HG03442 (cell line): ENCODE data around the gene TNS4.

Experiments used
- ATAC-seq: cut with Tn5 transposase; IDR thresholded peaks from one replicate; pipeline ENCODE4 v1.9.1; 2021; ENCODE audit warnings: mild to moderate bottlenecking, moderate library complexity; ENCODE audit not compliant: unreplicated experiment

TNS4 gene

DNA sequence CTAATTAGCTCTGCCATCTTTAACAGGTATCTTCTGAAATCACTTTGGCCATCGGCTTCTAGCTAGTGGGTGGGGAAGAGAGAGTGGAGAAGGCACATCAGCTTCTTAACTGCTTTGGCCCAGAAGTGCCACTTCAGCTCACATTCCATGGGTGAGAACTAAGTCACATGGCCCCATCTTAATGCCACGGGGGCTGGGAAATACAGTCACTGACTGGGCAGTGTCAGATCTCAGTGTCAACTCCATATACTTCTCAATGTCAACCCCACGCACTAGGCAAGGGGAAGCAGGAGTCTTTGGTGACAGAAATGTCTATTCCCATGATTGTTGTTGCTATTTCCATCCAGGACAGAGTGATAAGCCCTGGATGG is 34.5 kb upstream of the TNS4 start:
- no peak for ATAC-seq

GRCh38 chr17:40535438-40535837 is 34.0 kb upstream of the TNS4 start:
- ATAC-seq = no peak

- ATAC-seq = no peak
These were observed 33.2 kb upstream of the TNS4 start for GRCh38 chr17:40534371-40535189.

- no peak for ATAC-seq
These were observed 32.5 kb upstream of the TNS4 start for GRCh38 chr17:40533896-40534295.

GRCh38 chr17:40532520-40533253 is 31.3 kb upstream of the TNS4 start:
- ATAC-seq = no peak

GRCh38 chr17:40531051-40531991 is 29.9 kb upstream of the TNS4 start:
- ATAC-seq = no peak

GRCh38 chr17:40530531-40530994 is 29.1 kb upstream of the TNS4 start:
- no peak for ATAC-seq

GRCh38 chr17:40529991-40530390 is 28.6 kb upstream of the TNS4 start:
- no peak for ATAC-seq

- no peak for ATAC-seq
These were observed 27.4 kb upstream of the TNS4 start for GRCh38 chr17:40528692-40529417.

DNA sequence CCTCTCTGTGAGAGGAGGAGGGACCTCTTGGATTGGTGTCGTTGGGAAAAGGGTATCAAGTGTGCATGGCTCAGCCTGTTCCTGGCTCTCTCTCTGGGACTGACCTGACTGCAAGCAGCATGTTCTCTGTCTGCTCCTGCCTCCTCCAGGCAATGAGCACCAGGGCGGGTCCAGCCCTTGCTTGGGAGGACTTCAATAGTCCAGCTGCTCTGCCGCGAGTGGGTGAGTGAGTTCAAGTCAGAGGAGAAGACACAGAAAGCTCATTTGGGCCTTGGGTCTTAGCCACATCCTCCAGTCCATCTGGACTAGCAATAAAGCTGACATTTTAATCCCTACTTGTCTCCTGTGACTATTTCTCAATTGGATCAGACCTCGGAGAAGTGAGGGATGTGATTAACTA is 25.2 kb upstream of the TNS4 start:
- no peak for ATAC-seq

- no peak for ATAC-seq
These were observed 23.9 kb upstream of the TNS4 start for GRCh38 chr17:40525294-40525693.

DNA sequence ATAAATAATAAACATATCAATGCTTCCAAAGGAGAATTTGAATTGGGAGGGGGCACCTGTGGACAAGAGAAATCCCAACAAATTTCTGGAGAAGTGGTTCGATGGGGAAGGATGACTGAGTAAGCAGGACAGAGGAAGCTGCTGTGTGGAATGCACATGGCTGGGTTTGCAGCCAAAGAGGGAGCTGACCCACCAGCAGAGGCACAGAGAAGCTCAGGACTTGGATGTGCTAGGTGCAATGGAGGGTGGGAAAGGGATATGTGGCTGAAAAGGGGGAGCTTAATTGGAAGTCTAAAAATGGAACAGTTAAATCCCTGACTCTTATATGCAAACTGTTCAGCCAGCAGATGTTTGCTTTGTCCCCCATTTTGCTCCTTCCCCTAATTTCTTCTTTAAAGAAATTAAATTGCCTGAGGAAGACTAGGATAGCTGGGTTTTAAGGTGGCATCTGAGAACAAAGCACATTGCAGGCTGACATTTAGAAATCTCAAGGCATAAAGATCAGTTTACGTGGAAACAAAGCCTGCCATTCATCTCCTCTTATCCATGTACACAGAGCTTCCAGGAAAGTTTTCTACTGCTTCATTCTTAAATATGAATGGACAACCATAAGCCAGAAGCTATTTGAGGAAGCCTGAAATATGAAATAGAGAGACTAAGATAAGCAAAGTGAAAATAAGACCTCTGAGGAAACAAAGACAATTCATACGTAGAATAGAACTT is 23.0 kb upstream of the TNS4 start:
- ATAC-seq = no peak

DNA sequence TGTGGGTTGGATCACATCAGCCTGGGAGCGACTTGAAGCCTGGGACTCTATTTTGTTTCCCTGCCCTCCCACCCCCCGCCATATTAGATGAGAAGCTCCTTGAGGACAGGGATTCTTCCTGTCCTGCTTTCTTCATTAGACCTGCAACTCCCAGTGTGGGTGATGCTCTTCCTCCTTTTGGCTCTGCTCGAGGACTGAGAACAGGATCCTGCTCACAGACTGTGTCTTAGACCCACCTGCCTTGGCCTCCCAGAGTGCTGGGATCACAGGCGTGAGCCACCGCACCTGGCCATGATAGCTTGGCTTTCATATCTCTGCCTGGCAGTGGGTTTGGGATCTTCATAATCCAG is 21.5 kb upstream of the TNS4 start:
- no peak for ATAC-seq

- ATAC-seq = no peak
These were observed 21.0 kb upstream of the TNS4 start for GRCh38 chr17:40522250-40522960.

- ATAC-seq = no peak
These were observed 19.6 kb upstream of the TNS4 start for GRCh38 chr17:40520991-40521453.

GRCh38 chr17:40519089-40519775 is 17.8 kb upstream of the TNS4 start:
- ATAC-seq = no peak

- ATAC-seq = no peak
These were observed 17.1 kb upstream of the TNS4 start for GRCh38 chr17:40518401-40519088.

DNA sequence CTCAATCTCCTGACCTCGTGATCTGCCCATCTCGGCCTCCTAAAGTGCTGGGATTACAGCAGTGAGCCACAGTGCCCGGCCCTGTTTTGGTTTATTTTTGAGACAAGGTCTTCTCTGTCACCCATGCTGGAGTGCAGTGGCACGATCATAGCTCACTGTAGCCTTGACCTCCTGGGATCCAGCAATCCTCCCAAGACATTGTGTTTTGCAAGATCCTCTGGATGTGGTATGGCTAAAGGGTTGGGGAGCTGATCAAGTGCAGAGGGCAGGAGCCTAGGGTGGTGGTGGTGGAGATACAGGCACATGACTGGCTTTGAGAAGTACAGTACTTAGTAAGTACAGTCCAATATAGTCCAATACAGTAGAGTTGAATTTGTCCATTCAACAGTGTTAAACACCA is 16.6 kb upstream of the TNS4 start:
- no peak for ATAC-seq
